ENCODE data around the gene AMMECR1.

- TF ChIP-seq CTCF (IDR thresholded peaks at IDR 0.05; ENCODE audit: low read depth, low read length): peak; percentile 58
- TF ChIP-seq MYC (IDR thresholded peaks at IDR 0.05; ENCODE audit: low read depth, low read length): no peak
- TF ChIP-seq POLR2A (IDR thresholded peaks at IDR 0.05; ENCODE audit: extremely low read depth, insufficient read length): no peak
- TF ChIP-seq, protein P1, sequence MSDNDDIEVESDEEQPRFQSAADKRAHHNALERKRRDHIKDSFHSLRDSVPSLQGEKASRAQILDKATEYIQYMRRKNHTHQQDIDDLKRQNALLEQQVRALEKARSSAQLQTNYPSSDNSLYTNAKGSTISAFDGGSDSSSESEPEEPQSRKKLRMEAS (IDR thresholded peaks at IDR 0.05; ENCODE audit: low read depth, low read length): no peak
These were observed 149.9 kb downstream of the AMMECR1 start for GRCh38 chrX:110167952-110168451.

Measured in NB4 (cell line).